ENCODE data around the gene MAPKAPK3.

DNA sequence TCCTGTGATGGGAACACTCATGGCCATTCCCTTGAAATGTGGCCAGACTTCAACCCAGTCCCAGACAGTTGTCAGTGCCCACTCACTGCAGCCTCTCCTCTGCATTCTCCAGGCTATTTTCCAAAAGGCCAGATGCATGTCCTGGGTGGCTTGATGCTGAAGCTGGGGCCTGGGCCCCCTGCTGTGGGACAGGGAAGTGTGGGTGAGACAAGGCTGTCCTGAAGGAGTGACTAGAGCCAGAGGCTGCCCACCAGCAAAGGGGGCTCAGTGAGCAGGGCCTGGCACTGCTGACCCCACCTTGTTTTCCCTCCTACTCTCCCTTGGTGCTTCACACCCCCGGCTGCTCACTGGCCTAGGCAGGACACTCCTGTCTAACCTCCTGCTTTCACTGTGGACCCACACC lies 17.2 kb upstream of the MAPKAPK3 start:
- no peak for TF ChIP-seq EZH2 (IDR thresholded peaks at IDR 0.05; ENCODE audit: insufficient read depth, poor library complexity, severe bottlenecking)
- no peak for TF ChIP-seq EZH2phosphoT487 (IDR thresholded peaks at IDR 0.05; ENCODE audit: insufficient read depth, low read depth)

Data from GM23248 (cell line).